Gastroesophageal sphincter (tissue), 3 donors: Measurements from ENCODE around the gene MAPK4.

Experiments used
- POLR2A ChIP-seq, 2 donors: fragments of 450-650 bp; IDR thresholded peaks; one replicate each; pipeline ENCODE4 v1.6.1; 2017; ENCODE audit warnings: antibody characterized with exemption in 2 of 2, mild to moderate bottlenecking in 2 of 2, moderate library complexity in 1 of 2
- POLR2AphosphoS5 ChIP-seq: sonication (generic); formaldehyde crosslinking; IDR thresholded peaks from one replicate; pipeline ENCODE4 v1.6.1; 2017; ENCODE audit warnings: antibody characterized with exemption
- TF ChIP-seq, protein P1 (sequence below), 4 experiments: fragments of 200-600 bp in 2 of 4; fragments of 450-650 bp in 2 of 4; sonication (generic) in 1 of 4; IDR thresholded peaks; one replicate each; pipeline ENCODE4 v1.5.1; 2017 to 2019; ENCODE audit warnings: antibody characterized with exemption in 4 of 4, mild to moderate bottlenecking in 2 of 4, moderate library complexity in 2 of 4

DNA sequence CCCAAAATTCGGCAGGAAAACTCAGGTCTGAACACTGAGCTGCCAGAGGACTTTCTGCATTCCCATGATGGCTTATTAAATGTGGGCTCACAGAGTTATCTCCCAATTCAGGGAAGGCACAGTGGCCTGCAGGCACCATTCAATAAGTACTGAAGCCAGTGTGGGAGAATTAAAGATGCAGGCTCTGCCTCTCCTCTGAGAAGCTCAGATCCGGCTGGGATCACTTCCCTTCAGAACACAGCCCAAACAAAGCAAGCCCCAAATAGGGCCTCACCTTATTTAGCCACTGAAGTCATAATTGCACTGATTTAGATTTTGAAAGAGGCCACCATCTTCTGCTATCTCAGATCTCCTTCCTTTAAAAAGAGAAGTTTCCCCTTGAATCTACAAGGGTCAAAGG is 94.3 kb downstream of the MAPK4 start:
- TF ChIP-seq, protein P1, sequence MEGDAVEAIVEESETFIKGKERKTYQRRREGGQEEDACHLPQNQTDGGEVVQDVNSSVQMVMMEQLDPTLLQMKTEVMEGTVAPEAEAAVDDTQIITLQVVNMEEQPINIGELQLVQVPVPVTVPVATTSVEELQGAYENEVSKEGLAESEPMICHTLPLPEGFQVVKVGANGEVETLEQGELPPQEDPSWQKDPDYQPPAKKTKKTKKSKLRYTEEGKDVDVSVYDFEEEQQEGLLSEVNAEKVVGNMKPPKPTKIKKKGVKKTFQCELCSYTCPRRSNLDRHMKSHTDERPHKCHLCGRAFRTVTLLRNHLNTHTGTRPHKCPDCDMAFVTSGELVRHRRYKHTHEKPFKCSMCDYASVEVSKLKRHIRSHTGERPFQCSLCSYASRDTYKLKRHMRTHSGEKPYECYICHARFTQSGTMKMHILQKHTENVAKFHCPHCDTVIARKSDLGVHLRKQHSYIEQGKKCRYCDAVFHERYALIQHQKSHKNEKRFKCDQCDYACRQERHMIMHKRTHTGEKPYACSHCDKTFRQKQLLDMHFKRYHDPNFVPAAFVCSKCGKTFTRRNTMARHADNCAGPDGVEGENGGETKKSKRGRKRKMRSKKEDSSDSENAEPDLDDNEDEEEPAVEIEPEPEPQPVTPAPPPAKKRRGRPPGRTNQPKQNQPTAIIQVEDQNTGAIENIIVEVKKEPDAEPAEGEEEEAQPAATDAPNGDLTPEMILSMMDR (IDR thresholded peaks at IDR 0.05), result no peak
- TF ChIP-seq POLR2A (IDR thresholded peaks at IDR 0.05) (no peak), POLR2AphosphoS5 (no peak)
